Ovary (tissue), 9 donors: ENCODE data around the gene ERI3. TPM values are rescaled to one million over a fixed set of nuclear protein-coding genes. Genes with fewer than 3 reads are reported as not detected.

Experiments
- DNase-seq, 5 donors: peaks; one replicate each; pipeline ENCODE4 v3.0.0-alpha.2; 2019 to 2020
- H3K27ac ChIP-seq, 2 donors: fragments of 200-600 bp; one replicate each; pipeline versions ENCODE4 v1.5.1 to v1.8.0; 2019 to 2022
- H3K27me3 ChIP-seq: fragments of 200-600 bp; one replicate; pipeline ENCODE4 v1.8.0; 2022
- H3K36me3 ChIP-seq: fragments of 200-600 bp; sonication (generic); one replicate; pipeline ENCODE4 v1.5.1; 2019
- H3K4me1 ChIP-seq: one replicate; pipeline ENCODE4 v1.8.1; 2013; ENCODE audit warnings: mild to moderate bottlenecking, moderate library complexity; ENCODE audit not compliant: insufficient read depth
- H3K4me3 ChIP-seq: fragments of 200-600 bp; sonication (generic); one replicate; pipeline ENCODE4 v1.5.1; 2017
- H3K9me3 ChIP-seq, 2 donors: fragments of 200-600 bp in 1 of 2; sonication (generic) in 1 of 2; one replicate each; pipeline versions ENCODE4 v1.5.1 to v1.8.1; 2013 to 2019; ENCODE audit warnings: mild to moderate bottlenecking in 1 of 2, moderate library complexity in 1 of 2
- CTCF ChIP-seq, 3 donors: fragments of 450-650 bp in 2 of 3; fragments of 200-600 bp in 1 of 3; IDR thresholded peaks; one replicate each; pipeline versions ENCODE4 v1.5.1 to v1.8.0; 2016 to 2022; ENCODE audit warnings: antibody characterized with exemption in 3 of 3, mild to moderate bottlenecking in 1 of 3
- EP300 ChIP-seq: sonication (generic); formaldehyde crosslinking; IDR thresholded peaks from one replicate; pipeline ENCODE4 v1.6.1; 2017; ENCODE audit warnings: antibody characterized with exemption
- POLR2A ChIP-seq: fragments of 450-650 bp; IDR thresholded peaks from one replicate; pipeline ENCODE4 v1.6.1; 2017; ENCODE audit warnings: antibody characterized with exemption, mild to moderate bottlenecking, moderate library complexity
- WGBS, 3 donors: extraction: QIAGEN DNeasy Blood & Tissue Kit in 1 of 3; methylation state at CpG; one replicate each; pipeline versions ENCODE4 v1.1.5 to v1.1.7; 2013 to 2017; 5-methylcytosine and 5-hydroxymethylcytosine counted together
- intact Hi-C, 4 donors: fragments of 100-400 bp; cut with DNase I; formaldehyde crosslinking; loops; one replicate each; pipeline versions ENCODE4 v1.11.0 to v1.15.1; 2022 to 2023
- polyA plus RNA-seq, 2 donors: library from polyadenylated mRNA; stranded (reverse); fragments of 200-250 nt in 1 of 2; fragments of 350-450 nt in 1 of 2; fragmentation: Illumina TruSeq in 1 of 2; extraction: RNeasy Lipid Tissue Mini Kit (QIAGEN cat#74804) in 1 of 2; gene quantifications; one replicate each; pipeline ENCODE4 v1.2.3, GENCODE V29; 2013 to 2014
- total RNA-seq, 7 donors: library from RNA; depleted of rRNA in 2 of 7; stranded (reverse); fragments of >200 nt in 2 of 7; fragmentation: NEBNext Ultra II Directional in 3 of 7; extraction: Animal tissue kit (Norgen Biotek cat#: 25700) in 3 of 7; gene quantifications; one replicate each; pipeline versions ENCODE4 v1.1.0 to v1.2.4, GENCODE V29; 2016 to 2023
- donor health status: DM: no; HTN: no; CAD: no; lungs with moderate emphysema.
- donor health status: DM: no; HTN: no; CAD: no.
- donor health status: Bipolar disorder and iron deficiency.
- donor health status: DM: yes; HTN: yes; CAD: no.
- donor health status: DM: no; HTN: no; CAD: no.
- donor health status: DM: yes; HTN: yes; CAD: no.

ERI3 gene
- total and polyA plus RNA-seq, 9 donors, result 35.4 to 67.0 (median 48.9) TPM

DNA sequence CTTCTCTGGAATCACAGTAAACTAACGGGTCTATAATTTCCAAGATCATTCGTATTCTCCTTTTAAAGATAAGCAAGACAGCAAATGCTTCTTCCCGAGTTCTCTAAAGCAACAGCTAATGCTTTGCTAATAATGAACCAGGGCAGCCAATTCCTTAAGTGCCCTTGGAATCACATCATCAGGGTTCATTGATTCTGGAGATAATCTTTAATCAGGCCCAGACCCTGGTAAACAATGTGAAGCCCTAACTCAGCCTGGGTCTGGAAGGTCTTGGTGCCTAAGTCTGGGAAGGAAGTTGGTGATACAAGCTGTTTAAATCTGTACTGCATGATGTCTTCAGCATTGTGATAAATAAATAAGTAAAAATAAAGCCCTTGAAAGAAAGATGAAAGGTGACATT is 18.4 kb downstream of the ERI3 start:
- intact Hi-C loops, result no loop called here
- Histone ChIP-seq H3K9me3 (no peaks in the 10 kb centered on the region), H3K4me3 (no peak overlapping the region), H3K36me3 (no peaks in the 10 kb centered on the region), H3K4me1 (no peaks in the 10 kb centered on the region), H3K27me3 (no peaks in the 10 kb centered on the region), H3K27ac (no peak overlapping the region)
- TF ChIP-seq POLR2A (no peak), CTCF (IDR thresholded peaks at IDR 0.05) (no peak), EP300 (no peak)
- 76 to 81% (median 79%) methylated on average over 3 of the region's 3 CpGs for WGBS, 3 donors
- DNase-seq, result no peak

DNA sequence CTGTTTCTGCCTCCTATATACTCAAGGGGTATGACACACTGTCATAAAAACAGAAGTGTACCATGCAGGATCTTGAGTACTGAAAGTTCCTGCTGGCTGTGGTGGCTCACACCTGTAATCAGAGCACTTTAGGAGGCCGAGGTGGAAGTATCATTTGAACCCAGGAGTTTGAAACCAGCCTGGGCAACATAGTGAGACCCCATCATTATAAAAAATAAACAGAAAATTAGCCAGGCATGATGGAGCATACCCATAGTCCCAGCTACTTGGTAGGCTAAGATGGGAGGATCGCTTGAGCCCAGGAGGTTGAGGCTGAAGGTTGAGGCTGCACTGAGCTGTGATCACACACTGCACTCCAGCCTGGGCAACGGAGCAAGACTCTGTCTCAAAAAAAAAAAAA is 20.1 kb downstream of the ERI3 start:
- no peaks in the 10 kb centered on the region for H3K4me1 ChIP-seq
- no peaks in the 10 kb centered on the region for H3K9me3 ChIP-seq
- TF ChIP-seq POLR2A (no peak), CTCF (IDR thresholded peaks at IDR 0.05) (no peak), EP300 (no peak)
- intact Hi-C loops, result no loop called here
- DNase-seq, result no peak
- H3K36me3 ChIP-seq, result no peaks in the 10 kb centered on the region
- no peak overlapping the region for H3K27ac ChIP-seq
- no peaks in the 10 kb centered on the region for H3K27me3 ChIP-seq
- no peak overlapping the region for H3K4me3 ChIP-seq
- WGBS, 3 donors, result 95 to 98% (median 97%) methylated on average over 3 of the region's 3 CpGs

DNA sequence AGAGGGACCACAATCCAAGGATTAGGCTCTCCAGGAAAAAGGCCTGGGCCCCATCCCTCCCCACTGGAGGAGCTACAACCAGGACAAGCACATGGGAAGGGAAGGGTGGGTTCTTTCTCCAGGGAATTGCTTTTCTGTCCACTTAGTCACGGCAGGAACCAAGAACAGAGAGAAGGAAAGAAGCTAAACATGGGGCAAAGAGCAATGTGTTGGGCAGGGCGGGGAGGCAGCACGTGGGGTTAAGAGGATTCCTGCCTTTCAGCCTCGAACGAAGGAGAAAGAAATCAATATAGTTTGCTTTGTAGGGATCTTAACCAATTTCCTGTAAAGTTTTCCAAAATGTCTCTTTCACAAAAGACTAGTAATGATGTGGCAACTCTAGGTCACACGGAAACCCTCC is 21.7 kb downstream of the ERI3 start:
- 87 to 92% (median 92%) methylated on average over 6 of the region's 6 CpGs for WGBS, 3 donors
- H3K4me1 ChIP-seq, result no peaks in the 10 kb centered on the region
- H3K9me3 ChIP-seq, result no peaks in the 10 kb centered on the region
- no peak for DNase-seq
- H3K36me3 ChIP-seq, result no peaks in the 10 kb centered on the region
- no peaks in the 10 kb centered on the region for H3K27me3 ChIP-seq
- H3K4me3 ChIP-seq, result no peak overlapping the region
- intact Hi-C loops, result no loop called here
- no peak for TF ChIP-seq POLR2A
- no peak for TF ChIP-seq CTCF (IDR thresholded peaks at IDR 0.05)
- no peak for TF ChIP-seq EP300
- no peak overlapping the region for H3K27ac ChIP-seq

DNA sequence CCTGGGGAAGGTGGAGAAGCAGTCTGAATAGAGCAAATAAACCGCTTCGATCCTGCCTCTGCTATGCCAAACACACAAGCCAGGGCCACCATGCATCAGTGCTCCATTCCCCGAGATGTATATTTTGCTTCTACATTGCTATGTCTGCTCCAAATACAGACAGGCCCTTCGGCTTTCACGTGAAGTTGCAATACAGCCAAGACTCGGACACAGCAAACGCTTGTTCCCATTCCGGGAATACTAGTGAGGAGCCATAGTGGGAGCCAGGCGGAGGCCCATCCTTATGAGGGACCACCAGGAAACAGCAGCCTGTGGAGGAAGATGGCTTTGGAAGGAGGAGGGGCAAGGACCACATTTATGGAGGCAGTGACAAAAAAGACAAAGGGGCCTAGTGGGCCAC is 22.6 kb downstream of the ERI3 start:
- intact Hi-C loops, result no loop called here
- WGBS, 3 donors, result 95 to 98% (median 98%) methylated on average over 9 of the region's 9 CpGs

More for the DNA sequence above, 22.6 kb downstream of the ERI3 start:
- no peaks in the 10 kb centered on the region for H3K9me3 ChIP-seq
- H3K4me3 ChIP-seq, result no peak overlapping the region
- TF ChIP-seq EP300, result no peak
- TF ChIP-seq CTCF (IDR thresholded peaks at IDR 0.05), result no peak
- TF ChIP-seq POLR2A, result no peak
- no peak for DNase-seq
- H3K36me3 ChIP-seq, result no peaks in the 10 kb centered on the region
- peaks cover 6% of the 10 kb centered on the region for H3K4me1 ChIP-seq
- H3K27me3 ChIP-seq, result no peaks in the 10 kb centered on the region
- no peak overlapping the region for H3K27ac ChIP-seq
